ENCODE data around the gene FERMT2. TPM values are rescaled to one million over a fixed set of nuclear protein-coding genes. Genes with fewer than 3 reads are reported as not detected.
"Not testable (repeated sequence)": the region's sequence is repeated elsewhere in the genome, so short reads cannot be mapped to it uniquely, and the experiment has no call there.

Gene FERMT2
- total RNA-seq, 2 experiments from 2014 or later = 0.14 to 0.23 TPM

GRCh38 chr14:52929192-52929807, 21.6 kb downstream of the FERMT2 start:
- POLR2A ChIA-PET = no interaction called here
- Mint-ChIP-seq H3K27ac (no peak overlapping the region), H3K27me3 (peaks cover under 1% of the 10 kb centered on the region), H3K36me3 (no peaks in the 10 kb centered on the region), H3K4me3 (no peak overlapping the region), H3K4me1 (peaks cover 2% of the 10 kb centered on the region), H3K9me3 (no peaks in the 10 kb centered on the region)
- ATAC-seq (ENCODE audit: low read depth) = no peak
- DNase-seq = no peak

GRCh38 chr14:52926953-52927352, 23.9 kb downstream of the FERMT2 start:
- Mint-ChIP-seq H3K27me3 (no peaks in the 10 kb centered on the region), H3K4me1 (peaks cover 6% of the 10 kb centered on the region), H3K9me3 (no peaks in the 10 kb centered on the region), H3K36me3 (no peaks in the 10 kb centered on the region), H3K27ac (no peak overlapping the region), H3K4me3 (no peak overlapping the region)
- POLR2A ChIA-PET = no interaction called here
- ATAC-seq (ENCODE audit: low read depth) (no peak), DNase-seq (no peak)

- Mint-ChIP-seq H3K4me3 (no peak overlapping the region), H3K9me3 (no peaks in the 10 kb centered on the region), H3K27me3 (no peaks in the 10 kb centered on the region), H3K27ac (no peak overlapping the region), H3K36me3 (no peaks in the 10 kb centered on the region), H3K4me1 (peaks cover 12% of the 10 kb centered on the region)
- no peak for DNase-seq
- POLR2A ChIA-PET = no interaction called here
- ATAC-seq (ENCODE audit: low read depth) = peak; percentile 83
Observed at GRCh38 chr14:52923902-52924575, 26.8 kb downstream of the FERMT2 start.

GRCh38 chr14:52922656-52923055, 28.2 kb downstream of the FERMT2 start:
- ATAC-seq (ENCODE audit: low read depth) = no peak
- no peak overlapping the region for H3K4me3 Mint-ChIP-seq
- DNase-seq = no peak
- no peak overlapping the region for H3K27ac Mint-ChIP-seq
- POLR2A ChIA-PET = interaction anchor here (0.6 to 1.5 kb wide), 2 partner anchors 76 to 94 kb away, joined by 3 to 4 read pairs; no protein-coding TSS in a partner anchor
- H3K27me3 Mint-ChIP-seq = no peaks in the 10 kb centered on the region
- H3K36me3 Mint-ChIP-seq = no peaks in the 10 kb centered on the region
- peaks cover 17% of the 10 kb centered on the region for H3K4me1 Mint-ChIP-seq
- no peaks in the 10 kb centered on the region for H3K9me3 Mint-ChIP-seq

GRCh38 chr14:52922059-52922458, 28.8 kb downstream of the FERMT2 start:
- no peaks in the 10 kb centered on the region for H3K36me3 Mint-ChIP-seq
- ATAC-seq (ENCODE audit: low read depth) = no peak
- H3K9me3 Mint-ChIP-seq = no peaks in the 10 kb centered on the region
- no peak overlapping the region for H3K4me3 Mint-ChIP-seq
- DNase-seq = no peak
- POLR2A ChIA-PET = interaction anchor here (0.6 to 1.5 kb wide), 2 partner anchors 75 to 94 kb away, joined by 3 to 4 read pairs; no protein-coding TSS in a partner anchor
- peaks cover 20% of the 10 kb centered on the region for H3K4me1 Mint-ChIP-seq
- H3K27me3 Mint-ChIP-seq = no peaks in the 10 kb centered on the region
- H3K27ac Mint-ChIP-seq = no peak overlapping the region

GRCh38 chr14:52920411-52920810, 30.4 kb downstream of the FERMT2 start:
- not testable (repeated sequence) for H3K9me3 Mint-ChIP-seq; ATAC-seq (ENCODE audit: low read depth); H3K36me3 Mint-ChIP-seq

GRCh38 chr14:52919971-52920370, 30.9 kb downstream of the FERMT2 start:
- POLR2A ChIA-PET = no interaction called here
- DNase-seq = no peak
- no peak overlapping the region for H3K4me3 Mint-ChIP-seq

More at GRCh38 chr14:52920411-52920810, 30.4 kb downstream of the FERMT2 start:
- peaks cover 22% of the 10 kb centered on the region for H3K4me1 Mint-ChIP-seq
- not testable (repeated sequence) for H3K27ac Mint-ChIP-seq, DNase-seq, H3K27me3 Mint-ChIP-seq, H3K4me3 Mint-ChIP-seq
- POLR2A ChIA-PET = interaction anchor here (0.5 kb wide), 1 partner anchor 160 kb away, joined by 5 read pairs; no protein-coding TSS in a partner anchor

GRCh38 chr14:52918486-52918885, 32.4 kb downstream of the FERMT2 start:
- H3K36me3 Mint-ChIP-seq = no peaks in the 10 kb centered on the region
- peak; percentile 98 for ATAC-seq (ENCODE audit: low read depth)
- no peak for DNase-seq
- peak overlapping the region; percentile 71 for H3K27ac Mint-ChIP-seq
- peak overlapping the region; percentile 3 for H3K4me3 Mint-ChIP-seq
- POLR2A ChIA-PET = interaction anchor here (1.9 kb wide), 1 partner anchor 234 kb away, joined by 8 read pairs; the partner anchor contains the start of gene DDHD1
- H3K9me3 Mint-ChIP-seq = peaks cover 1% of the 10 kb centered on the region
- peaks cover 2% of the 10 kb centered on the region for H3K27me3 Mint-ChIP-seq
- H3K4me1 Mint-ChIP-seq = peaks cover 18% of the 10 kb centered on the region

More at GRCh38 chr14:52919971-52920370, 30.9 kb downstream of the FERMT2 start:
- no peak for ATAC-seq (ENCODE audit: low read depth)
- peaks cover 2% of the 10 kb centered on the region for H3K27me3 Mint-ChIP-seq
- H3K36me3 Mint-ChIP-seq = no peaks in the 10 kb centered on the region
- H3K9me3 Mint-ChIP-seq = peaks cover 1% of the 10 kb centered on the region
- H3K4me1 Mint-ChIP-seq = peaks cover 22% of the 10 kb centered on the region
- no peak overlapping the region for H3K27ac Mint-ChIP-seq

- Mint-ChIP-seq H3K4me1 (peaks cover 18% of the 10 kb centered on the region), H3K9me3 (peaks cover 1% of the 10 kb centered on the region), H3K4me3 (peak overlapping the region; percentile 50), H3K27me3 (peaks cover 2% of the 10 kb centered on the region), H3K36me3 (no peaks in the 10 kb centered on the region), H3K27ac (peak overlapping the region; percentile 86)
- DNase-seq (no peak), ATAC-seq (ENCODE audit: low read depth) (peak; percentile 24)
- POLR2A ChIA-PET = interaction anchor here (1.9 kb wide), 1 partner anchor 235 kb away, joined by 8 read pairs; the partner anchor contains the start of gene DDHD1
Observed at GRCh38 chr14:52917735-52918134, 33.1 kb downstream of the FERMT2 start.

- H3K9me3 Mint-ChIP-seq = peaks cover 1% of the 10 kb centered on the region
- DNase-seq (no peak), ATAC-seq (ENCODE audit: low read depth) (no peak)
- peaks cover 2% of the 10 kb centered on the region for H3K27me3 Mint-ChIP-seq
- H3K36me3 Mint-ChIP-seq = no peaks in the 10 kb centered on the region
- POLR2A ChIA-PET = interaction anchor here (0.6 kb wide), 1 partner anchor 65 kb away, joined by 3 read pairs; no protein-coding TSS in a partner anchor
- H3K4me3 Mint-ChIP-seq = no peak overlapping the region
- H3K4me1 Mint-ChIP-seq = peaks cover 12% of the 10 kb centered on the region
- no peak overlapping the region for H3K27ac Mint-ChIP-seq
Observed at GRCh38 chr14:52914295-52914694, 36.6 kb downstream of the FERMT2 start.

- ATAC-seq (ENCODE audit: low read depth) (no peak), DNase-seq (no peak)
- Mint-ChIP-seq H3K36me3 (no peaks in the 10 kb centered on the region), H3K4me3 (no peak overlapping the region), H3K4me1 (peaks cover 10% of the 10 kb centered on the region), H3K9me3 (peaks cover 1% of the 10 kb centered on the region), H3K27ac (no peak overlapping the region), H3K27me3 (peaks cover 2% of the 10 kb centered on the region)
- POLR2A ChIA-PET = no interaction called here
Observed at GRCh38 chr14:52913271-52913670, 37.6 kb downstream of the FERMT2 start.

- POLR2A ChIA-PET = no interaction called here
- Mint-ChIP-seq H3K27ac (no peak overlapping the region), H3K4me1 (peaks cover 5% of the 10 kb centered on the region), H3K4me3 (no peak overlapping the region), H3K36me3 (no peaks in the 10 kb centered on the region), H3K27me3 (peaks cover 2% of the 10 kb centered on the region), H3K9me3 (peaks cover 1% of the 10 kb centered on the region)
- DNase-seq = no peak
- ATAC-seq (ENCODE audit: low read depth) = no peak
Observed at GRCh38 chr14:52911904-52912303, 38.9 kb downstream of the FERMT2 start.

- no peak for DNase-seq
- Mint-ChIP-seq H3K27ac (no peak overlapping the region), H3K4me3 (no peak overlapping the region), H3K27me3 (peaks cover 2% of the 10 kb centered on the region), H3K36me3 (no peaks in the 10 kb centered on the region), H3K9me3 (no peaks in the 10 kb centered on the region), H3K4me1 (peaks cover 3% of the 10 kb centered on the region)
- POLR2A ChIA-PET = no interaction called here
- ATAC-seq (ENCODE audit: low read depth) = no peak
Observed at GRCh38 chr14:52910572-52910971, 40.3 kb downstream of the FERMT2 start.

GRCh38 chr14:52907949-52908348, 42.9 kb downstream of the FERMT2 start:
- ATAC-seq (ENCODE audit: low read depth) (no peak), DNase-seq (no peak)
- H3K36me3 Mint-ChIP-seq = no peaks in the 10 kb centered on the region
- H3K9me3 Mint-ChIP-seq = no peaks in the 10 kb centered on the region
- H3K27ac Mint-ChIP-seq = no peak overlapping the region
- POLR2A ChIA-PET = interaction anchor here (0.5 kb wide), 1 partner anchor 57 kb away, joined by 6 read pairs; no protein-coding TSS in a partner anchor
- no peak overlapping the region for H3K4me3 Mint-ChIP-seq
- no peaks in the 10 kb centered on the region for H3K27me3 Mint-ChIP-seq
- H3K4me1 Mint-ChIP-seq = peaks cover 3% of the 10 kb centered on the region

Measured in activated naive CD8-positive, alpha-beta T cell treated with anti-CD3 and anti-CD28 coated beads, Interleukin-2, amount 10 ng/mL, durations not matched to agents 7 days and 5 days (primary cell).